ENCODE measurements around the gene NSG1. TPM values are rescaled to one million over a fixed set of nuclear protein-coding genes. Genes with fewer than 3 reads are reported as not detected.

NSG1 gene
- total and polyA plus RNA-seq, 2 of the 4 experiments (the other 2 are of a cell fraction) = 0.72 to 1.6 TPM

DNA sequence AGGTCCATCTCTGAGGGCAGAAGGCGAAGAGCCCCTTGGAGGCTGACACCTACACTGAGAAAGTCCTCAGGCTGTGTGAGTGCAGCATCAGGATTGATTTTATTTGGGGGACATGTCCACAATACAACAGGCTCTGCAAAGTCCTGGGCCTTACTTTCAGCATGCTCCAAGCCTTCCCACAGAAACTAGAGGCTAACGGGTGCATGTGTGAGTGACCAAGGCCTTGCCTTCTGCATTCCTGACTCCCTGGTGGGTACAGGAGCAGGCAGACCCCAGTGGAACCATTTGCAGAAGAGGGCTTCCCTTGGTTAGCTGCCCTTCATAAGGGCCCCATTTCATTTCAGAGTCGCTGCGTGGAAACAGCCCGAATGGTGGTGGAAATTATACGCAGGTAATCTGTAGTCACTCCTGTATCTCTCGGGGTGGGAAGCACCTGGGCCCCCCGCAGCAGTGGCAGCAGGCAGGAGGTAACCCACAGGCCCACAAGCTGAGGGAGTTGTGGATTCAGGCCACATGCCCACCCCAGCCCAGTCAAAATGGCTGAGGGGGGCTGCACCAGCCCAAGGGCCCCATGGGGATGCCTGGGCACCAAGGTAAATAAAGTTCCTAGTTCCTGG lies 37.7 kb downstream of the NSG1 start:
- BruUV-seq (replicated peaks) = no TSS peak
- Histone ChIP-seq H2AK9ac (replicated peaks; ENCODE audit: low read depth, low read length, poor library complexity) (no peak overlapping the region), H3K14ac (replicated peaks; ENCODE audit: low read depth, low read length) (no peak overlapping the region), H3K27ac (ENCODE audit: insufficient read depth, low read length) (no peak overlapping the region), H3K4me3 (ENCODE audit: insufficient read depth, low read depth, low read length) (no peak overlapping the region), H3K27me3 (ENCODE audit: control insufficient read depth, insufficient read depth, low read length) (no peaks in the 10 kb centered on the region), H2BK20ac (ENCODE audit: low read depth, low read length) (no peak overlapping the region), H3K4ac (ENCODE audit: low read depth, low read length) (no peak overlapping the region), H2BK15ac (ENCODE audit: low read depth, low read length) (no peak overlapping the region), H4K5ac (ENCODE audit: low read depth, low read length) (no peak overlapping the region), H3K4me2 (ENCODE audit: low read depth, low read length) (no peak overlapping the region), H3K9me3 (ENCODE audit: control insufficient read depth, insufficient read depth, low read length) (no peaks in the 10 kb centered on the region), H3K4me1 (ENCODE audit: control insufficient read depth, insufficient read depth, low read length) (peaks cover 4% of the 10 kb centered on the region; the same call in 1 of the 2 replicates), H2AK5ac (ENCODE audit: low read depth, low read length) (no peak overlapping the region), H3K9me1 (ENCODE audit: insufficient read depth, low read length) (peaks cover 8% of the 10 kb centered on the region; the same call in 1 of the 2 replicates), H4K20me1 (ENCODE audit: insufficient read depth, low read length) (no peaks in the 10 kb centered on the region), H2BK5ac (ENCODE audit: low read depth, low read length, poor library complexity, severe bottlenecking) (no peak overlapping the region), H2AFZ (replicated peaks; ENCODE audit: low read length, poor library complexity) (no peak overlapping the region), H3K56ac (ENCODE audit: extremely low read depth, insufficient read depth, low read length) (no peak overlapping the region), H2BK120ac (ENCODE audit: low read depth, low read length) (no peak overlapping the region), H3K23ac (ENCODE audit: low read depth, low read length) (no peak overlapping the region), H3K79me1 (ENCODE audit: low read depth in 1 of 2, low read length in 2 of 2) (peaks cover 4% of the 10 kb centered on the region in 2 experiments; a peak in 1 of 4 replicates), H3K36me3 (ENCODE audit: control insufficient read depth, insufficient read depth, low read length) (peaks cover 27% of the 10 kb centered on the region), H4K91ac (ENCODE audit: insufficient read depth, low read depth, low read length) (no peak overlapping the region), H3K9ac (ENCODE audit: low read depth, low read length) (no peak overlapping the region), H4K8ac (ENCODE audit: low read depth in 2 of 2, low read length in 2 of 2) (no peak overlapping the region), H3K18ac (ENCODE audit: low read depth, low read length) (no peak overlapping the region)
- no peak for DNase-seq
- TF ChIP-seq CEBPB (IDR thresholded peaks at IDR 0.05; ENCODE audit: low read depth, low read length) (no peak), BHLHE40 (IDR thresholded peaks at IDR 0.05; ENCODE audit: low read depth, low read length) (no peak), CHD1 (IDR thresholded peaks at IDR 0.05; ENCODE audit: low read depth, low read length) (no peak), CTCF (conservative IDR thresholded peaks at IDR 0.05; ENCODE audit: low read depth, low read length) (no peak), MAZ (IDR thresholded peaks at IDR 0.05; ENCODE audit: borderline replicate concordance, low read depth, low read length) (no peak), RFX5 (IDR thresholded peaks at IDR 0.05; ENCODE audit: low read depth, low read length) (no peak), MXI1 (IDR thresholded peaks at IDR 0.05; ENCODE audit: borderline replicate concordance, low read depth, low read length) (no peak), POLR2A (IDR thresholded peaks at IDR 0.05; ENCODE audit: low read depth, low read length) (no peak), ELK1 (IDR thresholded peaks at IDR 0.05; ENCODE audit: borderline replicate concordance, low read depth, low read length) (no peak), SMC3 (IDR thresholded peaks at IDR 0.05; ENCODE audit: low read depth, low read length) (no peak)
- TF ChIP-seq, protein P1, sequence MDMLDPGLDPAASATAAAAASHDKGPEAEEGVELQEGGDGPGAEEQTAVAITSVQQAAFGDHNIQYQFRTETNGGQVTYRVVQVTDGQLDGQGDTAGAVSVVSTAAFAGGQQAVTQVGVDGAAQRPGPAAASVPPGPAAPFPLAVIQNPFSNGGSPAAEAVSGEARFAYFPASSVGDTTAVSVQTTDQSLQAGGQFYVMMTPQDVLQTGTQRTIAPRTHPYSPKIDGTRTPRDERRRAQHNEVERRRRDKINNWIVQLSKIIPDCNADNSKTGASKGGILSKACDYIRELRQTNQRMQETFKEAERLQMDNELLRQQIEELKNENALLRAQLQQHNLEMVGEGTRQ (IDR thresholded peaks at IDR 0.05; ENCODE audit: low read depth, low read length) = no peak
- ATAC-seq (ENCODE audit: low read depth) = no peak
- in situ Hi-C loops (cut with MboI; ENCODE audit: low sequenced_read_pairs) = no loop called here
- intact Hi-C loops (cut with micrococcal nuclease) = no loop called here
- dilution Hi-C loops (cut with HindIII; ENCODE audit: low sequenced_read_pairs, unreplicated experiment) = no loop called here
- ChIA-PET CTCF (no interaction called here), POLR2A (ENCODE audit: unreplicated experiment) (no interaction called here)
- WGBS, 2 experiments (ENCODE audit: extremely low coverage in 2 of 2, insufficient read length in 1 of 2) = 95% methylated on average over 6 of the region's 8 CpGs; no CpG with 5 or more reads in 1 of the 2 experiments
